T-helper 1 cell (primary cell): ENCODE measurements around the gene MMP17.
"Not testable (repeated sequence)": the region's sequence is repeated elsewhere in the genome, so short reads cannot be mapped to it uniquely, and the experiment has no call there.

Source experiments
- DNase-seq, 5 donors: peaks; one replicate each; pipeline ENCODE4 v3.0.0-alpha.2; 2012 to 2020

The MMP17 gene

GRCh38 chr12:131867471-131867870, 39.3 kb downstream of the MMP17 start:
- DNase-seq, result no peak

GRCh38 chr12:131867891-131868675, 39.9 kb downstream of the MMP17 start:
- no peak for DNase-seq

- no peak for DNase-seq
Observed at GRCh38 chr12:131869871-131870418, 41.8 kb downstream of the MMP17 start.

- no peak for DNase-seq
Observed at GRCh38 chr12:131871677-131872076, 43.5 kb downstream of the MMP17 start.

- no peak for DNase-seq
Observed at GRCh38 chr12:131872154-131873051, 44.2 kb downstream of the MMP17 start.

GRCh38 chr12:131873293-131873692, 45.1 kb downstream of the MMP17 start:
- DNase-seq, result no peak

- not testable (repeated sequence) for DNase-seq
Observed at GRCh38 chr12:131874972-131875371, 46.8 kb downstream of the MMP17 start.

GRCh38 chr12:131877216-131877615, 49.0 kb downstream of the MMP17 start:
- DNase-seq, result not testable (repeated sequence)

GRCh38 chr12:131878436-131878835, 50.2 kb downstream of the MMP17 start:
- DNase-seq, result not testable (repeated sequence)

- no peak for DNase-seq
Observed at GRCh38 chr12:131882804-131883520, 54.8 kb downstream of the MMP17 start.

GRCh38 chr12:131883521-131883900, 55.3 kb downstream of the MMP17 start:
- no peak for DNase-seq

GRCh38 chr12:131885076-131885475, 56.9 kb downstream of the MMP17 start:
- not testable (repeated sequence) for DNase-seq

- no peak for DNase-seq
Observed at GRCh38 chr12:131885543-131886057, 57.4 kb downstream of the MMP17 start.

GRCh38 chr12:131891722-131892121, 63.5 kb downstream of the MMP17 start:
- DNase-seq, result not testable (repeated sequence)

GRCh38 chr12:131892711-131893604, 64.8 kb downstream of the MMP17 start:
- DNase-seq, result no peak

- no peak for DNase-seq
Observed at GRCh38 chr12:131893605-131894312, 65.6 kb downstream of the MMP17 start.

GRCh38 chr12:131894313-131894860, 66.2 kb downstream of the MMP17 start, which contains the start of gene ULK1:
TSS of gene ULK1 (plus strand) at chr12:131894622. CDS start at chr12:131895002, 380 bp downstream.
- peak; percentile 84 to 93 (median 86) for DNase-seq

- DNase-seq, result no peak
Observed at GRCh38 chr12:131894981-131895639, 66.9 kb downstream of the MMP17 start.

- peak in 1 of 5 donors; percentile 11 for DNase-seq
Observed at GRCh38 chr12:131895640-131896079, 67.5 kb downstream of the MMP17 start.
